ENCODE data around the gene FANCC.

GRCh38 chr9:95081998-95082397 is 235.5 kb downstream of the FANCC start:
- no peak for TF ChIP-seq SUZ12 (IDR thresholded peaks at IDR 0.05)
- TF ChIP-seq ELF4 (IDR thresholded peaks at IDR 0.05) = no peak
- no peak for TF ChIP-seq FOXM1 (IDR thresholded peaks at IDR 0.05; ENCODE audit: borderline replicate concordance)
- TF ChIP-seq LEF1 (IDR thresholded peaks at IDR 0.05; ENCODE audit: borderline replicate concordance) = no peak
- no peak for TF ChIP-seq PKNOX1 (IDR thresholded peaks at IDR 0.05)
- no peak for TF ChIP-seq SP1 (IDR thresholded peaks at IDR 0.05)
- TF ChIP-seq ZNF384 (IDR thresholded peaks at IDR 0.05) = no peak
- no peak for TF ChIP-seq FOXK2 (IDR thresholded peaks at IDR 0.05)
- TF ChIP-seq TARDBP (IDR thresholded peaks at IDR 0.05) = no peak
- no peak for TF ChIP-seq BHLHE40 (IDR thresholded peaks at IDR 0.05; ENCODE audit: borderline replicate concordance)
- no peak for TF ChIP-seq NFRKB (IDR thresholded peaks at IDR 0.05)
- no peak for TF ChIP-seq L3MBTL2 (conservative IDR thresholded peaks at IDR 0.05)
- TF ChIP-seq CTBP1 (IDR thresholded peaks at IDR 0.05; ENCODE audit: borderline replicate concordance) = no peak
- TF ChIP-seq FOXA1 (IDR thresholded peaks at IDR 0.05) = no peak

All from HEK293T (cell line).